Left colon (tissue), 2 donors: ENCODE measurements around the gene MXI1. TPM values are rescaled to one million over a fixed set of nuclear protein-coding genes. Genes with fewer than 3 reads are reported as not detected.

Experiments
- ATAC-seq: fragments of 200-7000 bp; cut with Tn5 transposase; one replicate; pipeline ENCODE4 v1.9.1; 2020; ENCODE audit warnings: mild to moderate bottlenecking, moderate library complexity
- DNase-seq, 2 donors: peaks; one replicate each; pipeline ENCODE4 v3.0.0-alpha.2; 2020
- intact Hi-C, 2 donors: fragments of 100-400 bp; cut with DNase I in 1 of 2; cut with micrococcal nuclease in 1 of 2; formaldehyde crosslinking; loops; one replicate each; pipeline versions ENCODE4 v1.11.2 to v1.14.0; 2022; cut with DNase I, micrococcal nuclease
- long read RNA-seq: library from polyadenylated mRNA; unstranded; transcript quantifications from one replicate; pipeline ENCODE4 v2.0.0, GENCODE V29; 2021
- total RNA-seq, 2 donors: library from RNA; stranded (reverse); fragmentation: NEBNext Ultra II Directional; extraction: Animal tissue kit (Norgen Biotek cat#: 25700); gene quantifications; one replicate each; pipeline ENCODE4 v1.2.1, GENCODE V29; 2021
- donor health status: DM: no; HTN: no; CAD: no.
- donor health status: DM: yes; HTN: yes; CAD: no.

The MXI1 gene
- 100 to 1,000 TPM; 134 to 154 TPM for total RNA-seq
- long read RNA-seq, transcript MXI1-202 (6 exons, 3,470 nt), result major isoform, 89 of 159 reads
- long read RNA-seq, transcript MXI1-201 (6 exons, 2,424 nt), result minor isoform, 29 of 159 reads
- long read RNA-seq, partial matches to known transcripts, result 20 of 159 reads
- long read RNA-seq, other reads (novel, unspliced or antisense), result 21 of 159 reads

DNA sequence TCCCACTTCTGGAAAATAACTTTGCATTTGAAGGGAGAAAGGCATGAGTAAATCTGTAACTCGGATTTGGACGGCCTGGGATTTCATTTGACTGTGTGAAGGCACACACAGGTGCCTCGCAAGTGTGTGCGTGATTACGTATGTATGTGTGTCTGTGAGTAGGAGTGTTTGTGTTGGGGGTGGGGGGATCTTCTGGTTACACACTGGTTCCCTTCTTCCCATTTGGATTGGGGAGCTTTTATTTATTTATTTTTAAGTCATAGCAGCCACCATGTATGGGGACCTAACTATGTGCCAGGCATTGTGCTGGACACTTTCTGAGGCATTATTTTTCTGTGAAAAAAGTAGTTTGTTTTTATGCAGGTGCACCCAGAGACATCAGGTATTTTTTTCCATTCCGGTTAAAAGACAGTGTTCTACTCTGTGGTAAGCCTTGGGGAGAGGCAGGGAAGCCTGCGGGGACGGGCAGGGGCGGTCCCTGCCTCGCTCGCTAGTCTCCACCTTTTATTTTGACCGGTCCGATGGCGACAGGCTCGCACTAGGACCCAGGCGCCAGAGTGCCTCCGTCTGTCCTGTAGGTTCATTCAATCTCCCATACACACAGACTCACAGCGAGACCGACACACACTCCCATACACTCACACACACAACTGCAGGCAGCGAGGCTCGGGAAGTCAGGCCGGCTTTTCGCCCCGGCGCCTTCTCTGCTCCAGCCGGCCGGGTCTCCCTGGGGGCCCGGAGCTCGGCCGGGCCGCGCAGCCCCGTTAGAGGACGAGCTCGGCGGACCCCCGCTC is at the start of gene MXI1:
Gene MXI1, plus strand, starts transcription at position 595 of the 794 bp plus-strand sequence. CDS start 204 bp downstream, outside the sequence.
- DNase-seq (peak; percentile 87 to 90), ATAC-seq (peak; percentile 44)
- intact Hi-C loops, result loop anchor here in 1 of 2 donors (5.0 kb wide), 1 partner anchor 65 kb away; no protein-coding TSS in a partner anchor

DNA sequence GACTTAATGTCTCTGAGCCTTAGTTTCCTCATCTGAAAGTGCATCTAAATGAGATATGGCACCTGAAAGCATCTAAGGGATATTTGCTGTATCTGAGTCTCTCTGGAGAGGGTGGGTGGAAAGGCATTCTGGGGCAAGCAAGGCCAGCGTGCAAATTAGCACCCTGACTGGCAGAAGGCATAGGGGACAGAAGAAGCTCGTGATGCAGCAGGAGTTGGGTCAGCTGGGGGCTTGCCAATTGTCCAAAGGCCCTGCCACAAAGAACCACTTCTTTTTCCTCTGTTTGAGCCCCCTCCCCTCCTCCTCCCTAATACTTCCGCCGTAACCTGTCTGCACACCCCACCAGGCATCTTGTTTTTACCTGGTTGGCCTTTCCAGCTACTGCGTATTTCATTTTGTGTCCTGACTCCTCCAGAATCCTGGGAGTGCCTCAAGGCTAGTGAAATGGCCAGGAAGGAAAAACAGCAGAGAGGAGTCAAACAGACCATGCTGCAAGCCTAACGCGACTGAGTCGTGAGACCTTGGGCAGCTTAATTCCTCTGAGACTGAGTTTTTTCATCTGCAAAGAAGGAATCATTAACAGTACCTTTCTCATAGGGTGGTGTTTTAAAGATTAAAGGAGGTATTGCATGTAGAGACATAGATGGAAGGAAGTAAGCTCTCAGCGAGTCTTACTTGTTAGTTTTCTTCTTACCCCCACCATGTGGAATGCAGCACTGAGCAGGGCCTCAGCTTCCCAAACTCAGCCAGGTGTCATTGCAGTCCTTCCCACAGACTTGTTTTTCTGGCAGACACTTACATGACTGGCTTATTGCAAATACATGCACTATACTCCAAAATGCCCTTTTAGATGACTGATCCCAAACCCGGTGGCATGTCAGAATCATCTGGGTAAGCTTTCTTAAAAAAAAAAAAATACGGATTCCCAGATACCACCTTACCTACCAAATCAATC is 49.1 kb upstream of the MXI1 start:
- DNase-seq (peak in 1 of 2 donors; percentile 19), ATAC-seq (no peak)
- intact Hi-C loops, result no loop called here

DNA sequence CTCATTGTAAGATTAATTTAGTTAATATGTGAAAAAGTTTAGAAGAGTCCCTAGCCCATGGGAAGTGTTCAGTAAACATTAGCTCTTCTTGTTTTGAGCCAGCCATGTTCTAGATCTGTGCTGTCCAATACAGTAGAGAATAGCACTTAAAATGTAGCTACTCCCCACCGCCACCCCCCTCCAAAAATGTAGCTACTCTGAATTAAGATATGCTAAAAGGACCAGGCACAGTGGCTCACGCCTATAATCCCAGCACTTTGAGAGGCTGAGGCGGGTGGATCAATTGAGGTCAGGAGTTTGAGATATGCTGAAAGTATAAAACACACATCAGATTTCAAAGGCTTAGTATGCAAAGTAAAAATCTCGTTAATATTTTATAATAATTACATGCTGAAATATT is 47.3 kb upstream of the MXI1 start:
- peak in 1 of 2 donors; percentile 8 for DNase-seq
- ATAC-seq, result no peak
- intact Hi-C loops, result no loop called here

DNA sequence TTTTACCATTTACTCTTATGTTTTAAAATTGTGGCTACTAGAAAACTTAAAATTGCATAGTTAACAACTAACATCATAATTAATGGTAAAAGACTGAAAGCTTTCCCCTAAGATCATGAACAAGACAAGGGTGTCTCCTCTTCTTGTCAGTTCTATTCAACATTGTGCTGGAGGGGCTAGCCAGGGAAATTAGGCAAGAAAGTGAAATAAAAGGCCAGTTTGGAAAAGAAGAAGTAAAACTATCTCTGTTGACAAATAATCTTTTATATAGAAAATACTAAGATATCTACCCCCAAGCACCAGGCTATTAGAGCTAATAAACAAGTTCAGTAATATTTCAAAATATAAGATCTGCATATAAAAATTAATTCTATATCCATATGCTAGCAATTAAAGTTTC is 46.9 kb upstream of the MXI1 start:
- no peak for ATAC-seq
- DNase-seq, result no peak
- intact Hi-C loops, result no loop called here

DNA sequence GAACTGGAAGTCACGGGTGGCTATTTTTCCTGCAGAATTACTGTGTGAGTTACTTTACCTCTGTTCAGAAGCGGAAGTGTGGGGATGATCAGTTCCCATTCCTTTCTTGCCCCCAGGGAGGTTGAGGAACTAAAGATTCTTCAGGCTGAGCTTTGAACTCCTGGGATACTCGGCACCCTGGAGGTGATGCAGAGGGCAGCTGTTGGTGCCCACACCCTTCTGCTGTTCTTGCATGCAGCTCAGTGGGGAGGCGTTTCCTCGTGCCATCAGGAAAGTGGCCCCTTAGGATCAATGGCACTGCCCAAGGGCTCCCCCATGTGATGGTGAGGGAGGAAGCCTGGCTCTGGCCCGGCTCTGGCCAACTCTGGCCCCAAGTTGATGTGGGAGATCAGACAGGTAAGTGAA is 44.7 kb upstream of the MXI1 start:
- intact Hi-C loops, result no loop called here
- ATAC-seq (peak; percentile 81), DNase-seq (peak; percentile 31 to 69)

DNA sequence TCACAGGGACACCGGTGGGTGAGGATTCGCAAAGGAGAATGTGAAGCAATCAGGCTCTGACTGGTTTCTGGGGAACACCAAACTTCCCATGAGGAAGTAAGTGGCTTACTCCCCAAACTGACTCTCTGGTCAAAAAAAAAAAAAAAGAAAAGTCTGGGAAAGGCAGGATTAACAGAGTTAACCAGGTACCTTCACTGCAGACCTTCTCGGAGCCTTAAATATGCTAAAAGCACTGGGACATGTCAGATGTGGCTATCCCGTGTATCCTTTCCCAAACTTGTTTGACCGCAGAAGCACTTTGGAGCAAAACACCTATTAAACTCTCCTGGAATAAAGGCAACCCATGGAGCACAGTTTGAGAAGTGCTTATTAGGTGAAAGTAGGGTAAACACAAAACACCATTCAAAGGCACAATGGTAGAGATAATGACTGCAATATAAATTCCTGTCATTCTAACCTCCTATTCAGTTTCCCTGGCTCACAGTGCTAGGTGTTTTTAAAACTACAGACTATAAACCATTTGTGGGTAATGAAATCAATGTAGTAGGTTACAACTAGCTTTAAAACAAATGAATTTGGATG is 44.1 kb upstream of the MXI1 start:
- intact Hi-C loops, result no loop called here
- ATAC-seq, result peak; percentile 80
- DNase-seq, result no peak

DNA sequence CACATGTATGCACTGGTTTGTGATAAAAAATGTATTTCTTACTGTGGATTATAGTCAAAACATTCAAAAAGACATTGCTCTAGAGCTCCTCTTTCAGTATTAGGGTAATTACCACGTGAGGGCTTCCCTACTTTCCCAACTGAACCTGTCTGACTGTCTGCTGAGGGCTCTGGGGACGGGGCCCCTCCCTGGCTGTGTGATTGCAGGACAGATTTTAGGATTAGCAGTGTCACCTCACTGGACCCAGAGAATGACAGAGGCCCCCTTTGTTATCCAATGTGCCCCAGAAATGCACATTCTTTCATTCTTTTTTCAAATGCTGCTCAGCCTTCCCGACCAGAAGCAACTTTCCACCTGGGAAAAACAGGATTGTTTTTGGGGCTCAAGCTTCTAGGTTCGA is 43.6 kb upstream of the MXI1 start:
- ATAC-seq, result no peak
- intact Hi-C loops, result no loop called here
- no peak for DNase-seq

DNA sequence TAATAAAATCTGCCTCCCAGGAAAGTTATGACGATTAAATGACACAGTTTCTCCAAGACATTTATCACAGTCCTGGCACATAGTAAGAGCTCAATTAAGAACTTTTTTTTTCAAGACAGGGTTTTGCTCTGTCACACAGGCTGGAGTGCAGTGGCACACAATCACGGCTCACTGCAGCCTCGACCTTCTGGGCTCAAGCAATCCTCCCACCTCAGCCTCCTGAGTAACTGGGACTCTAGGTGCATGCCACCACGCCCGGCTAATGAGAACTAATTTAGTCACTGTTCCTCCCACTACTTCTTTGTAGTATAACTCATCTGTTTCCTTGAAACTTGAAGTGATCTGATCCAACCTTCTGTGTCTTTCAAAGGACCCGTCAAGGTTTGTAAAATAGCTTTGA is 42.2 kb upstream of the MXI1 start:
- ATAC-seq (no peak), DNase-seq (peak in 1 of 2 donors; percentile 19)
- intact Hi-C loops, result no loop called here

DNA sequence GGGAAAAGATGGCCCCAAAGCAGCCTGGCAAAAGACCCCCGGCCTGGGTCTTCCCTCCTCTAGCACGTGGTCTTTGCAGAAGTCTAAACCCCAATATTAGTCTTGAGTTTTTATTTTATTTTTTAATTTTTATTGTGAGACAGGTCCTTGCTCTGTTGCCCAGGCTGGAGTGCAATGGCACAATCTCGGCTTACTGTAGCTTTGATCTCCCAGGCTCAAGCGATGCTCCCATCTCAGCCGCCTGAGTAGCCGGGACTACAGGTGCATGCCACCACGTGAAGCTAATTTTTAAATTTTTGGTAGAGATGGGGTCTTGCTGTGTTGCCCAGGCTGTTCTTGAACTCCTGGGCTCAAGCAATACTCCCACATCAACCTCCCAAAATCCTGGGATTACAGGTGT is 40.3 kb upstream of the MXI1 start:
- no peak for ATAC-seq
- DNase-seq, result peak in 1 of 2 donors; percentile 7
- intact Hi-C loops, result no loop called here

DNA sequence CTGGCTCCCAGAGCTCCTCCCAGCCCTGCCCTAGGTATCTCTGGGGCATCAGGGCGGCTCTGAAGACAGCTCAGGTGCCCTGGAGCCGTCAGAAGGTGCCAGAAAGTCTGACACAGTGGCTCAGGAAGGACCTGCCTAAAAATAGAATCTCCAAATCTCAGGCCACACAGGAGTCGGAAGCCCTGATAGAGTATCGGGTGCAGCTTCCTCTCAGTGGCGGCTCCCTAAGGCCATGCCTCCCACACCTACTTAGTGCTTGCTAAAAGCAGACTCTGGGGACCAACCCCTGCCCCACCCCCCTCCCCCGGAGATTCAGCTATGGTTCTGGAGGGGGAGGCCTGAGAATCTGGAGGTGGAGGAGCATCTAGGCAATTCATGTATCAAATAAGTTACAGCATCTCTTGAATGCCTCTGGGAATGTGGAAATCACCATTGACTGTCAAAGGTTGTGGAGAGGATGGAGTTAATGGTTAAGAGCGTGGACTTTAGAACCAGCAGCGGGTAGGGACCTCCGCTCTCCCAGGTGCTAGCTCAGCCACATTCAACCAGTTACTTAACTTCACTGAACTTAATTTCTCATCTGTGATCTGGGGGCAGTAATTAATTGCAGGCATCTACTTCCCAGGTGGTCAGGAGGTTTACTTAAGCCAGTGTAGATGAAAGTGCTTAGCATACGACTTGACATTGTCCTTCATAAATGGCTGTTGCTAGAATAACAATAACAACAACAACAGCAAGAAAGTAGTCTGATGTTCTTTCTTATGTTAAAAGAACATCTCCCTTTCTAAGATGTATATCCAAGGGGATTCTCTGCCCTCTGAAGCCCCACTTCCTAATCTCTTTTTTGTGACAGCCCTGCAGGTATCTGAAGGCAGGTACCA is 38.6 kb upstream of the MXI1 start:
- intact Hi-C loops, result no loop called here
- peak; percentile 90 for ATAC-seq
- peak in 1 of 2 donors; percentile 21 for DNase-seq

DNA sequence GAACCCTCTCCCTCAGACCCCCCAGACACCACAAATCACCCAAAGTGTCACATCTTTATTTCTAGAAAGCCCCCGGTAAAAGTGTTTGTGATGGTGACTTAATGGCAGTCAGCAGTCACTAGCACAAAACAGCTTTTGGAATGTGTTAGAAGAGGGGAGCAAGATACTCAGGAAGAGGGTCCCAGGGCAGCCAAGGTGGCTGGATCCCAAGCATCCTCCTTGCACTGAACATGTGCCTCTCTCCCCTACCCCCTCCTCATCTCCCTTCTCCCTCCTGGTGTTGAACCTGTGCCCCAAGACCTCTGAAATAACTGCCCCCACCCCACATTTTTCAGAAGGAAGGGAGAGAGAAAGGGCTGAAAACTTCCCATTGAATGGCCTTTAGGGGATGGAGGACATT is 37.8 kb upstream of the MXI1 start:
- ATAC-seq (no peak), DNase-seq (no peak)
- intact Hi-C loops, result no loop called here

DNA sequence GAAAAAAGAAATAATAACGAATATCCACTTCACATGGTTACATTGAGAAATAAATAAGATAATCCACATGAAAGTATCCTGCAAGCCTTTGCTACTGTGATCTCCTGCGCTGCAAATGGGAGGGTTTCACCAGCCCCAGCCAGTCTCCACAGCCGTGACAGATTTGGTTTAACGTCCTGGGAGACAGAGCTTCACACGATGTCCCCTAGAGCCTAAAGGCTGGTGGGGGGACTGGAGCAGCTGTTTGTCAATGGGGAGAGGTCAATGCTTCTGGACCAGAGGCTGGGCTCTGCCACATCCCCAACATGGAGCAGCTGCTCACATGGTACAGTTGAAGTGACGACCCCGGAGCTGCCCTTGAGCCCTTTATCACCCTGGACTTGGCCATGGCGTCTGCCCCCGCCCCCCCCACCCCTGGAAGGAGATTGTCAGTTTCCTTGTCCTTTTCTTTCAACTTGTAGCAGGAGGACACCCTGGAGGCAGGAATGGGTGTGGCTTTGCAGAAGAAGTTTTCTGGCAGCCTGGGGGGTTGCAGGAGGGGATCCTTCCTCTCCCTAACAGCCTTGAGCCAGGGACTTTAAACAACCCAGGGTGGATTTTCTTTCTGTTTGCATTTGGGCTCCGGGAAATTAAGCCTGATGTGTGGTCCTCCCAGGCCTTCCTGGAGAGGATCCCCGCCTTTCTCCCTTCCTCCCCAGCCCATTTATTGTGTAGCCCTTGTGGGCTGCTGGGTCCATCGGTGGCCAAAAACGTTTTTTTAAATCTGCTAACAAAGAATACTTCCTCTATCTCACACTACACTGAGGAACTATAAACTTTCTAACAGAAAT is 37.0 kb upstream of the MXI1 start:
- no peak for ATAC-seq
- DNase-seq, result peak in 1 of 2 donors; percentile 22
- intact Hi-C loops, result no loop called here

DNA sequence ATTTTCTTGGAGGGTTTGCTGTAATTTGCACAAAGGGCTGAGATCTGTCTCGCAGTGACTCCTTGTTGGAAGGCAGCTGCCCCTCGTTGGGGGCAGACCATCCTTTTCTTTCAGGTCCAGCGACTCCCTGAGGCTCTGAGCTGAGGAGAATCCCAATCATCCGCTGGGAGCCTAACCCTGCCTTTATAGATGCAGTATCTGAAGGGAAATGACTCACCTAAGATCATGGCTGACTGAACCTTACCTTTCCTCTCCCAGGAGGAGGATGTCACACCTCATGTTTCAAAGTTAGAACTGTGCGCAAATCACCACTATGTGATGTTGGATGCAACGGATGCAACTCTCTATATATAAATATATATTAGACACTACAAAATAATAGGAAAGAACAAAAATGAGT is 36.4 kb upstream of the MXI1 start:
- peak; percentile 58 for ATAC-seq
- intact Hi-C loops, result no loop called here
- no peak for DNase-seq

DNA sequence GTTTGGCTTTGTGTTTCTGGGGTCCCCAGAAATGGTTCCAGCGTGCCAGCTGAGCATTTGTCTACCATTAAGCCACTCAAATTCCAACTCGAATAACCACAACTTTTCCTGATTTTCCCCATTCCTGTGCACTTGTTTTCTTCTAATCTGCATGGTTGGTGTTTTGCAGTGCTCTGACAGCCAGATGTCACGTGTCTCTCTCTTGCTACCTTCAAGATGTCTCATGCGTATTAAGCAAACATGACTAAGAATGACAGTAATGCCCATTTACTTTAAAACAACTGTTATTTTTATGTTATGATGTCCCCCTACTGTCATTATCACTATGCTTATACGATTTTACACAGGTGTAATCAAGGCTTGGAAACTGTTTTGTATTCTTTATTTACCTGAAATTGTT is 35.2 kb upstream of the MXI1 start:
- intact Hi-C loops, result no loop called here
- DNase-seq, result no peak
- ATAC-seq, result no peak

DNA sequence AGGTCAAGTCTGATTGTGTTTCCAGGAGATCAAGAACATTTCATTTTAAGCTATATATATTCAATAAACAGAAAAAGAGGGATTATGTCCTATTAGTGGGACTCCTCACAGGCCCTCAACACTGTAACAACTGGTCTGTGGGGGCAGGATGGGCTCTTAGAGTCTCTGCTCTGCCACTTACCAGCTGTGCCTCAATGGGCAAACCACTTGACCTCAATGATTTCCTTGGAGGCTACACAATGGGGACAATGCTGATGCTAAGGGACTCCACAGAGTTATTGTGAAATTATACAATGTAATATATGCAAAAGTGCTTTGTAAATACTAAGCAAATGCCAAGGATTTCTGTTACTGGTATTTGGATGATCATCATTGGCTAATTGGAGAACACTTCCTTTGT is 33.2 kb upstream of the MXI1 start:
- intact Hi-C loops, result no loop called here
- DNase-seq (no peak), ATAC-seq (no peak)

DNA sequence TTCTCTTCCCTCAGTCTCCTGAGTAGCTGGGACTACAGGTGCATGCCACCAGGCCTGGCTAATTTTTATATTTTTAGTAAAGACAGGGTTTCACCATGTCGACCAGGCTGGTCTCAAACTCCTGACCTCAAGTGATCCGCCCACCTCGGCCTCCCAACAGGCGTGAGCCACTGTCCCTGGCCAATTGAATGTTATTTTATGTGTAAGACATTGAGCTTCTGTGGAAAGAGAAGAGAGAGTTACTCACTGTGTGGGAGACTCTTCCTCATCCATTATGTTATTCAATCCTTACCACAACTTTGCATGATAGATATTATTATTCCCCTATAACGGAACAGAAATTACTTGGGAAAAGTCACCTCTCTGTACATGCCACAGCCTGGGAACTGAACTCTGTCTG is 32.6 kb upstream of the MXI1 start:
- intact Hi-C loops, result no loop called here
- ATAC-seq (no peak), DNase-seq (no peak)

DNA sequence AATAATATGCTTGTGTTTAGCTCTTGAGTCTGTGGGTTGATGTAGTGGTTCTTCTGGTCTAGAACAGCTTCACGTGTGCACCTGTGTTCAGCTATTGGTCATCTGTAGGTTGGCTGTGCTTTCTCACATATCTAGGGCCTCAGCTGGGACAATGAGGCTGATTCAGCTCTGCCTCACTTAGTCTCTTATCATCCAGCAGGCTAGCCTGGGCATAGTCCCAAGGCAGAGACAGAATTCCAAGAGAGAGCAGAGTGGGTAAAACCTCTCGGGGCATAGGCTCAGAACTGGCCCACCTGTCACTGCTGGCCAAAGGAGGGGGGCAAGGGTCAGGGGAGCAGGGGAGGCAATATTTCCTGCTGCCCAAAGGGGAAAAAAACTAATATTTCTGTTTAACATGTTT is 32.0 kb upstream of the MXI1 start:
- intact Hi-C loops, result no loop called here
- peak in 1 of 2 donors; percentile 5 for DNase-seq
- no peak for ATAC-seq
